Body of pancreas (tissue), 4 donors: ENCODE data around the gene ABCC4.

ENCODE experiments used
- POLR2A ChIP-seq, 3 donors: fragments of 450-650 bp; IDR thresholded peaks; one replicate each; pipeline ENCODE4 v1.6.1; 2016; ENCODE audit warnings: antibody characterized with exemption in 3 of 3, mild to moderate bottlenecking in 2 of 3
- TF ChIP-seq, protein P1 (sequence below), 7 experiments: fragments of 450-650 bp in 4 of 7; fragments of 200-600 bp in 3 of 7; sonication (generic) in 3 of 7; IDR thresholded peaks; one replicate each; pipeline ENCODE4 v1.5.1; 2016 to 2019; ENCODE audit warnings: antibody characterized with exemption in 7 of 7

DNA sequence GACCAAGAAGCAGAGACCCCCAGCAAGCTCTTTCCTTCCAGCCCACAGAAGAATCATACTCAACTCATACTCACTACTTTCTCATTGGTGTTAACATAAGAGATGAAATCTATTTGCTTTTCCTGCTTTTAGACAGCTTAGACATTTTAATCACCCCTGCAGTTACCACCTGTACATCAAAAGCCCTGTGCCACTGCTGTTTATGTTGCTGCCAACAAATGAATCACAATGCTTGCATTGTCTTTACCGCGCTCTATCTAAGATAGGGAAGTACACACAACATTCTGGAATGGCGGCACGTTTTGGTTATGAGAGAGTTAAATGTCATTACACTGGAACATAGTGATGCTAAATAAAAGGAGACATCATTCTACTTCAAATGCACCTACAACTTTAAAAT lies 95.1 kb downstream of the ABCC4 start:
- TF ChIP-seq, protein P1, sequence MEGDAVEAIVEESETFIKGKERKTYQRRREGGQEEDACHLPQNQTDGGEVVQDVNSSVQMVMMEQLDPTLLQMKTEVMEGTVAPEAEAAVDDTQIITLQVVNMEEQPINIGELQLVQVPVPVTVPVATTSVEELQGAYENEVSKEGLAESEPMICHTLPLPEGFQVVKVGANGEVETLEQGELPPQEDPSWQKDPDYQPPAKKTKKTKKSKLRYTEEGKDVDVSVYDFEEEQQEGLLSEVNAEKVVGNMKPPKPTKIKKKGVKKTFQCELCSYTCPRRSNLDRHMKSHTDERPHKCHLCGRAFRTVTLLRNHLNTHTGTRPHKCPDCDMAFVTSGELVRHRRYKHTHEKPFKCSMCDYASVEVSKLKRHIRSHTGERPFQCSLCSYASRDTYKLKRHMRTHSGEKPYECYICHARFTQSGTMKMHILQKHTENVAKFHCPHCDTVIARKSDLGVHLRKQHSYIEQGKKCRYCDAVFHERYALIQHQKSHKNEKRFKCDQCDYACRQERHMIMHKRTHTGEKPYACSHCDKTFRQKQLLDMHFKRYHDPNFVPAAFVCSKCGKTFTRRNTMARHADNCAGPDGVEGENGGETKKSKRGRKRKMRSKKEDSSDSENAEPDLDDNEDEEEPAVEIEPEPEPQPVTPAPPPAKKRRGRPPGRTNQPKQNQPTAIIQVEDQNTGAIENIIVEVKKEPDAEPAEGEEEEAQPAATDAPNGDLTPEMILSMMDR (IDR thresholded peaks at IDR 0.05), result no peak
- no peak for TF ChIP-seq POLR2A (IDR thresholded peaks at IDR 0.05)
